Mucosa of stomach (tissue), 1 donor: ENCODE measurements around the gene TBC1D16.

ENCODE experiments used
- H3K27me3 ChIP-seq: one replicate; pipeline ENCODE4 v1.7.0; 2013; ENCODE audit warnings: mild to moderate bottlenecking, low read length; ENCODE audit not compliant: control insufficient read depth, insufficient read depth
- H3K36me3 ChIP-seq: one replicate; pipeline ENCODE4 v1.7.0; 2013; ENCODE audit warnings: low read length; ENCODE audit not compliant: control insufficient read depth, insufficient read depth
- H3K4me1 ChIP-seq: one replicate; pipeline ENCODE4 v1.7.0; 2013; ENCODE audit warnings: mild to moderate bottlenecking, low read length; ENCODE audit not compliant: control insufficient read depth, insufficient read depth
- H3K4me3 ChIP-seq: one replicate; pipeline ENCODE4 v1.7.0; 2013; ENCODE audit warnings: low read length
- H3K9ac ChIP-seq: one replicate; pipeline ENCODE4 v1.7.0; 2013; ENCODE audit warnings: mild to moderate bottlenecking, low read length, moderate library complexity
- H3K9me3 ChIP-seq: one replicate; pipeline ENCODE4 v1.7.0; 2013; ENCODE audit warnings: mild to moderate bottlenecking, low read length, moderate library complexity; ENCODE audit not compliant: control insufficient read depth
- donor health status: Pancreatic carcinoma.

The TBC1D16 gene

GRCh38 chr17:79930877-79931816 lies 104.5 kb downstream of the TBC1D16 start:
- H3K9me3 ChIP-seq: no peaks in the 10 kb centered on the region
- peak overlapping the region; percentile 47 for H3K9ac ChIP-seq
- H3K4me3 ChIP-seq: no peak overlapping the region
- peaks cover 31% of the 10 kb centered on the region for H3K27me3 ChIP-seq
- no peaks in the 10 kb centered on the region for H3K36me3 ChIP-seq
- peaks cover 64% of the 10 kb centered on the region for H3K4me1 ChIP-seq

DNA sequence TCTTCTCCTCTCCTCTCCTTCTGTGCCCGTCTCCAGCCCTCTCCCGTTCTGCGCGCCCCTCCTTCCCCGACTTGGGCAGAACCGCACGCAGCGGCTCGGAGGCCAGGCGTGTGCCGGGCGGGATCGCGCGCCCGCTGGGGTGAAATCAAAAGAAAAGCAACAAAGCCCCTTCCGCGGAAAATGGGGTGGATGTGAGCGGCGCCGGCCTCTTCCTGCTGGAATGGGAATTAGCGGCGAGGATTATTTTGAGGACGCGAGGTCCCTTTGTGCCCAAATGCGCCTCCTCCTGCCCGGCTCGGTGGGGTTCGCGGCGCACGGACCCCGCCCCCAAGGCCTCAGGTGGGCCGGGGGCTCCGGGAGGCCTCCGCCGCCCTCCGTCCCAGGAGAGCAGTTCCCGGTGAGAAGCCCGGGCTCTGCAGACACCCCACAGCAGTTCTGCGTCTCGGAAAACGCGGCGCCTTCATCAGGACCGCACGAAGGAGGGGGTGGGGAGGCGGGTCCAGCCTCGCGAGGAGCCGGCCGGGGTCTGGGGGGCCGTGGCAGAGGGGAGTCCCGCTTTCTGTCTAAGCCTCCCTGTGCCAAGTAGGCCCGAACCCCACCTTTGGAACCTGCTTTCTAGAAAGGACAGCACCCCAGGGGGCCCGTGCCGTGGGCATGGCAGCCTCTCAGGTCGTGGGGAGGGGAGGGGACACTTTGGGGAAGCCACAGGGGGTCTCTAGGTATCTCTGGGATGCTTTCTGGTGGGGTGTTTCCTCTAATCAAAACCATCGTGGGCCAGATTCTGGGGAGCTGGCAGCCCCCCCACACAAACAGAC lies 105.4 kb downstream of the TBC1D16 start:
- Histone ChIP-seq H3K36me3 (no peaks in the 10 kb centered on the region), H3K4me1 (peaks cover 73% of the 10 kb centered on the region), H3K9me3 (no peaks in the 10 kb centered on the region), H3K9ac (peak overlapping the region; percentile 47), H3K27me3 (peaks cover 31% of the 10 kb centered on the region), H3K4me3 (no peak overlapping the region)

GRCh38 chr17:79929257-79930061 lies 106.2 kb downstream of the TBC1D16 start:
- peaks cover 79% of the 10 kb centered on the region for H3K4me1 ChIP-seq
- no peak overlapping the region for H3K9ac ChIP-seq
- H3K36me3 ChIP-seq: no peaks in the 10 kb centered on the region
- no peak overlapping the region for H3K4me3 ChIP-seq
- H3K9me3 ChIP-seq: no peaks in the 10 kb centered on the region
- peaks cover 31% of the 10 kb centered on the region for H3K27me3 ChIP-seq

GRCh38 chr17:79928502-79929256 lies 107.0 kb downstream of the TBC1D16 start:
- H3K9ac ChIP-seq: no peak overlapping the region
- peaks cover 78% of the 10 kb centered on the region for H3K4me1 ChIP-seq
- peaks cover 31% of the 10 kb centered on the region for H3K27me3 ChIP-seq
- no peaks in the 10 kb centered on the region for H3K36me3 ChIP-seq
- no peak overlapping the region for H3K4me3 ChIP-seq
- no peaks in the 10 kb centered on the region for H3K9me3 ChIP-seq

GRCh38 chr17:79927688-79928501 lies 107.8 kb downstream of the TBC1D16 start:
- Histone ChIP-seq H3K4me3 (no peak overlapping the region), H3K27me3 (peaks cover 31% of the 10 kb centered on the region)

GRCh38 chr17:79927136-79927661 lies 108.5 kb downstream of the TBC1D16 start:
- Histone ChIP-seq H3K9me3 (no peaks in the 10 kb centered on the region), H3K4me3 (no peak overlapping the region), H3K9ac (no peak overlapping the region), H3K4me1 (peaks cover 66% of the 10 kb centered on the region), H3K36me3 (no peaks in the 10 kb centered on the region), H3K27me3 (peaks cover 34% of the 10 kb centered on the region)

More at GRCh38 chr17:79927688-79928501, 107.8 kb downstream of the TBC1D16 start:
- H3K9me3 ChIP-seq: no peaks in the 10 kb centered on the region
- H3K9ac ChIP-seq: no peak overlapping the region
- no peaks in the 10 kb centered on the region for H3K36me3 ChIP-seq
- H3K4me1 ChIP-seq: peaks cover 70% of the 10 kb centered on the region

DNA sequence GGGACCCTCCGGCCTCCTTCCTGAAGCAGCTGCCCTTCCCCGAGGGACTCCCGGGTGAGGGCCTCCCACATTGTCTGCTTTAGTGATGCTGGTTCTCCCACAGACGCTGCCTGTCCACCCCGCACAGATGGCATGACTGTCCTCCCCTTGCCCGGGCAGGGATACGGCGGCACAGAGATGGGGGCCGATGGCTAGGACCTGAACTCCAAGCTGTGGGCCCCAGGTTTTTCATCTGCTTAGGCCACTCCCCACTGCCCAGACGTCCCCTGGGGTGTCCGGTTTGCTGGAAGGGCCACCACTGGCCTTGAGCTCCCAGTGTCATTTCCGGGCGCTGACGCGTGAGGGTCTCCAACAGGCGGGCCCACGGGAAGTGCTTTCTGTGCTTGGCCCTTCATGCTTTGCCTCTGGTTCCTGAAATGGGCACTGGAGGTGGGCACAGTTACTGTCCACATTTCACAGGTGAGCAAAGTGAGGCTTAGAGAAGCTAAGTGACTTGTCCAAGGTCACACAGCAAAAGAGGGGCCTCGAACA lies 109.0 kb downstream of the TBC1D16 start:
- H3K4me1 ChIP-seq: peaks cover 66% of the 10 kb centered on the region
- H3K9me3 ChIP-seq: no peaks in the 10 kb centered on the region
- peak overlapping the region; percentile 47 for H3K9ac ChIP-seq
- peaks cover 34% of the 10 kb centered on the region for H3K27me3 ChIP-seq
- no peak overlapping the region for H3K4me3 ChIP-seq
- no peaks in the 10 kb centered on the region for H3K36me3 ChIP-seq

- peaks cover 66% of the 10 kb centered on the region for H3K4me1 ChIP-seq
- no peak overlapping the region for H3K4me3 ChIP-seq
- H3K9ac ChIP-seq: peak overlapping the region; percentile 47
- H3K27me3 ChIP-seq: peaks cover 34% of the 10 kb centered on the region
- H3K9me3 ChIP-seq: no peaks in the 10 kb centered on the region
- no peaks in the 10 kb centered on the region for H3K36me3 ChIP-seq
These were observed 109.5 kb downstream of the TBC1D16 start for GRCh38 chr17:79926142-79926604.

DNA sequence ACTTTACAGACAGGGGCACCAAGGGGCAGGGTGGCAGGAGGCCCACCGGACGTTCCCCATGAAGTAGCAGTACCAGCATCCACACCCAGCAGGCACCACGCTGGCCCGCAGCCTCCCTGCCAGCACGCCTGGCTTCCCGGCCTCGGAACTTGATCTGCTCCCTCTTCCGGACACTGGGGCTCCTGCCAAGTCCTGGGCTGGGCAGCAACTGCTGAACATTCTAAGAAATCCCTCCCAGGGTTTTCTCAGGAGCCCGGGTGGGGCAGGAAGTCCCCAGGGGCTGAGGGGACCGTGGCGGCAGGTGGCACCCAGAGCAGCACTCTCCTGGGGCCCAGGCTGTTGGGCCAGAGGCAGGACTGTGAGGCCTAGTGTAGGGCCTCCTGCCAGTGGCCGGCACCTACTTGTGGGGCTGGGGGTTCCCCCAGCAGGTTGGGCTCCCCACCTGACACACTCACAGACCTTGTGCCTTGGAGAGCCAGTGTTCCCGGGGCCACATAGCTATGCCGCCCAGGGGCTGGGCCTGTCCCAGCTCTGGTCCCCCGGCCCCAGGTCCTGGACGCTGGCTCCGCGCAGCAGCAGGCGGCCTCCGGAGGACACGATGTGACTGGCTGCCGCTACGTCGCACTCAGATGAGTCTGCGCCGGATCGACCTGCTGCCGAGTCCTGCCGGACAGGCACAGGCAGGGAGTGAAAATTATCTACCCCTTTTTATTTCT lies 110.3 kb downstream of the TBC1D16 start:
- peaks cover 66% of the 10 kb centered on the region for H3K4me1 ChIP-seq
- no peak overlapping the region for H3K4me3 ChIP-seq
- no peaks in the 10 kb centered on the region for H3K36me3 ChIP-seq
- no peaks in the 10 kb centered on the region for H3K9me3 ChIP-seq
- H3K27me3 ChIP-seq: peaks cover 27% of the 10 kb centered on the region
- peak overlapping the region; percentile 38 for H3K9ac ChIP-seq

GRCh38 chr17:79924639-79924976 lies 111.1 kb downstream of the TBC1D16 start:
- Histone ChIP-seq H3K4me1 (peaks cover 68% of the 10 kb centered on the region), H3K36me3 (no peaks in the 10 kb centered on the region), H3K4me3 (no peak overlapping the region), H3K27me3 (peaks cover 22% of the 10 kb centered on the region), H3K9me3 (no peaks in the 10 kb centered on the region), H3K9ac (peak overlapping the region; percentile 43)
